ENCODE data around the gene TEKT2.

TEKT2 gene

GRCh38 chr1:36083635-36084496 lies at the start of gene TEKT2:
TSS of gene TEKT2 (plus strand) at chr1:36084094. CDS start at chr1:36084922, 828 bp downstream.
- DNase-seq: no peak

DNA sequence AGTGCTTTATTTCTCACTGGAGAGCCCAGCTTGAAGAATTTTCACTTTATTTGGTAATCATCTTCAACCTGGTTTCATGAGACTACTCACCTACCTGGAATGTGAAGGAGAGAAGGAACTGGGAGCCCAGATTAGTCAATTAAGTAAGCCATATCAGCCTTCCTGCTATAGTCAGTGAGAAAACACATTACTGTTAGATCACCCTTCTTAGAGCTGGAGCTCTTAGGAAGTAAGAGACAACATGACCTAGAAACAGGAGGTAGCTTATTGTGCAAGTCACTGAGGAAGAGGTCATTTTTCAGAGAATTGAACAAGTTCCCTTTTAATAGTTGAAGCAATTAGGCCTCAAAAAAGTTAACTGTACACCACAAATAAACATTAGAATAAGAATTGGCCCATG lies 49.2 kb upstream of the TEKT2 start:
- no peak for DNase-seq

- no peak for DNase-seq
These were observed 48.7 kb upstream of the TEKT2 start for GRCh38 chr1:36035154-36035553.

- no peak for DNase-seq
These were observed 43.7 kb upstream of the TEKT2 start for GRCh38 chr1:36040238-36040637.

- no peak for DNase-seq
These were observed 32.1 kb upstream of the TEKT2 start for GRCh38 chr1:36051821-36052220.

DNA sequence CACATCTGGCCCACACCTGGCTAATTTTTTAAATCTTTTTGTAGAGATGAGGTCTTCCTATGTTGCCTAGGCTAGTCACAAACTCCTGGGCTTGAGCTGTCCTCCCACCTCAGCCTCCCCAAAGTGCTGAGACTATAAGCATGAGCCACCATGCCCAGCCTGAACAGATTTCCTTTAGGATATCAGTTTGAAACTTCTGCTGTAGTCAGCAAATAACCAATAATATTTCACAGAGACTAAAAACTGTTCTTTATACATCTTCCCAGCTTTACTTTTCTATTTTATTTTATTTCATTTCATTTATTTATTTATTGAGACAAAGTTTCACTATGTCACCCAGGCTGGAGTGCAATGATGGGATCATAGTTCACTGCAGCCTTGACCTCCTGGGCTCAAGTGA lies 29.9 kb upstream of the TEKT2 start:
- no peak for DNase-seq

DNA sequence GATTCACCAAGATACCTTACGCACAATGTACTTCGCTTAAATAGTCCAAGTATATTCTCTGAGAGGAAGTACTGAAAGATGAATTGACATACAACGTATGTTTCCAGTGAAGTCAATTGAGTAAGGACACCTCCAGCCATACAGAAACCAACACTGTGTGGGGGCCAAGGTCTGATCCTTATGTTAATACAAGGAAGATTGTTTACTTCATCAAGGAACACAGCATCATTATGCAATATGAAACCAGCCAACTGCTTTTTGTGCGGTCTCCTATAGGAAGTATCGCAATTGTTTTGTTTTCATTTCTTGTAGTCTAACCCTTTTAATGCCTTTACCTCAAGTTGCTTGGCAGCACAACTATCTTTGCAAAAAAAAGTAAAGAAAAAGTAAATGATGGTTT lies 28.2 kb upstream of the TEKT2 start:
- no peak for DNase-seq

DNA sequence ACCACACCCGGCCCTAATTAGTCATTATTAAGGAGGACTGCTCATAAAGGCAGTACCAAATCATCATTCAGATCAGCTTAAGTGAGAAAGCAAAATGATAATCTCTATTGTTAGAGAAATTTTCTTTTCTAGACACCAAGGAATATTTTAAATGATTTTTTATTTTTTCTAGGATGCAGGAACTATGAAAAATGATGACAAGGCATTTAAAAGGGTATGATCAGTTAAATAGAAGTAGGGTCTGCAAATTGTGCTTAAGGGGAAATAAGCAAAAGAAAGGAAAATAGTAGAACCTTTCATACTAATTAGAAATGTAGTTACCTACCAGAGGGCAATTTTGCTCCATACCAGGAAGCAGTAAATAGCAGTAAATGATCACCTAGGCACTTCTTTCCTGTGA lies 21.6 kb upstream of the TEKT2 start:
- no peak for DNase-seq

GRCh38 chr1:36067871-36068270 lies 16.0 kb upstream of the TEKT2 start:
- DNase-seq: no peak

GRCh38 chr1:36068866-36069265 lies 15.0 kb upstream of the TEKT2 start:
- no peak for DNase-seq

DNA sequence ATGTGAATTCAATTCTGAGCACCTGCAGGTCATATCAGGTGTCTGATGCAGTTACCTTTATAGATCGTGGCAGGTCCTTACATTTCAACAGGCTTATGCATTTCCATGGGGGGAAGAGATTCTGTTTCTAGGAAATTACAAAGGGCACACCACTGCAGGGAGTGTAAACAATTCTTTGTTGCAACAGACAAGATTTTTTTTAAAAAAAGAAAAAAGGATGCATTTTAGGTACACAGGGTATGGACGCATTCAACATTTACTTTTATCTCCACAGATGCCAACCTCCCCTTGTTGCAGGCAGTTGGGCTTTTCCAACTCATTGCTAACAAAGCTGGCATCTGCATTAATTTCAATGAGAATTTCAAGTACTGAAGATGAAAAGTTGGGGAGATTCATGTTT lies 13.5 kb upstream of the TEKT2 start:
- DNase-seq: no peak

DNA sequence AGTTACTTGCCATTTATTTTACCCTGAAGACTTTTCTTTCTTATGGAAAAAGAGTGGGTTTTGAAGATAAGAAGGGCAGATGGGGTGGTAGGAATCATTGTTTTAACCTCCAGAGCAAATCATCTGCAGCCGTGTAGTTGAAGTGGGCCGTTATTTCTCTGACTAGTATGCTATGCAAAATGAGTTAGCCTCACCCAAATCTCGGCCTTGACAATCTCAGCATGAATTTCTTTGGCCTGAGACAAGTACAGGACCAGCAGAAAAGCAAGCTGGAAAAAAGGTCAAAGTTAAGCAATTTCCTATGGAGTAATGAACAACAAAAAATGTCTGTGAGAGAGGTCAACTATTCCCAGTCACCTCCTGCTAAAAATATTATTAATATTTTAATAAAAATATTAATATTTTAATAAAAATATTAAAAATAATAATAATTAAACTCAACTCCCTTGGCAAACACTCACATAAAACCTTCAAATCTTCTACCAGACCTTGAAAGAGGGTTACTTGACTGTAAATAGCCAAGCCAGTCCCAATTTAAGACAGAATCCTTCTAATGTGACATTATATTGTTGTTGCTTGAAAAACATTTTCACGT lies 6.8 kb upstream of the TEKT2 start:
- DNase-seq: no peak

DNA sequence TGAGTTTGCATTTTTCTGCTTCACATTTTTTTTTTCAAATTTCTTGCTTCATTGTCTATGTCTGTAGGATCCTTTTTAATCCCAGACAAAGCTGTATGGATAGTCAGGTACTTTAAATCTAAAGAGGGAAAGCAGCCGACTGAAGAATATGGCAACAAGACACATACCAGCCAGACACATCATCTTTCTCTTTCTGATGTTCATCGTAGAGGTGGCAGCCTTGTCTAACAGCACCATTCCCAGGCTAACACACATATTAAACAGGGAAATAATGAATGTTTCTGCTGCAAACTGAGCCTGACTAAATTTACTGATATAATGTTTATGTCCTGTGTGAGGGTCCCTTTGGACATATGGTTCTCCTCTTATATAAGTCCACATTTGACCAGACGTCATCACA lies 3.7 kb upstream of the TEKT2 start:
- DNase-seq: no peak

GRCh38 chr1:36080801-36081200 lies 3.1 kb upstream of the TEKT2 start:
- DNase-seq: no peak

- DNase-seq: no peak
These were observed 1.9 kb upstream of the TEKT2 start for GRCh38 chr1:36081926-36082485.

- no peak for DNase-seq
These were observed 675 bp upstream of the TEKT2 start for GRCh38 chr1:36083219-36083618.

GRCh38 chr1:36084497-36085115 lies 712 bp downstream of the TEKT2 start:
- no peak for DNase-seq

GRCh38 chr1:36085126-36085525 lies 1.2 kb downstream of the TEKT2 start:
- no peak for DNase-seq

DNA sequence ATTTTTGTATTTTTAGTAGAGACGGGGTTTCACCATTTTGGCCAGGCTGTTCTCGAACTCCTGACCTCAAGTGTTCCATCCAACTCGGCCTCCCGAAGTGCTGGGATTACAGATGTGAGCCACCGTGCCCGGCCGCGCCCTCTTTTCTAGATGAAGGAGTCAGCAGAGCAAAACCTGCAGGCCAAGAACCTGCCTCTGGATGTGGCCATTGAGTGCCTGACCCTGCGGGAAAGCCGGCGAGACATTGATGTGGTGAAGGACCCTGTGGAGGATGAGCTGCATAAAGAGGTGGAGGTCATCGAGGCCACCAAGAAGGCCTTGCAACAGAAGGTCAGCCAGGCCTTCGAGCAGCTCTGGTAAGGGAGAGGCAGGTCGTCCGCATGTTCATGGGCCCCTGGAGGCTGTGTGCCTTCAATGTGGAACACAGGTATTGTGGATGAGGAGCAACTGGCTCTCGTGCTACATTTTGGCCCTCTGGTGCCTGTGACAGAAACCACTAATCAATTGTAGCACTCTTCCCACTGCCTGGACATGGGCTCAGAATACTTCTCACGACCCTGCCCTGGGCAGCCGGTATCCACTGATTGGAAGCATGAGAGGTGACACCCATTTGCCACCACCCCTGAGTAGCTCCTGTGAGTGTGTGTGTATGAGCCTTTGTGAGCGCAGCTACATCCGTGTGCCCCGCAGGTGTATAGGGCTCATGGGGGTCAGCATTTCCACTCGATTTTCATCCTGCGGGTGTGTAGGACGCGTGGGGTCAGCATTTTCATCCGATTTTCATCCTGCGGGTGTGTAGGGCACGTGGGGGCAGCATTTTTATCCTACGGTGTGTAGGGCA lies 2.0 kb downstream of the TEKT2 start:
- no peak for DNase-seq

DNA sequence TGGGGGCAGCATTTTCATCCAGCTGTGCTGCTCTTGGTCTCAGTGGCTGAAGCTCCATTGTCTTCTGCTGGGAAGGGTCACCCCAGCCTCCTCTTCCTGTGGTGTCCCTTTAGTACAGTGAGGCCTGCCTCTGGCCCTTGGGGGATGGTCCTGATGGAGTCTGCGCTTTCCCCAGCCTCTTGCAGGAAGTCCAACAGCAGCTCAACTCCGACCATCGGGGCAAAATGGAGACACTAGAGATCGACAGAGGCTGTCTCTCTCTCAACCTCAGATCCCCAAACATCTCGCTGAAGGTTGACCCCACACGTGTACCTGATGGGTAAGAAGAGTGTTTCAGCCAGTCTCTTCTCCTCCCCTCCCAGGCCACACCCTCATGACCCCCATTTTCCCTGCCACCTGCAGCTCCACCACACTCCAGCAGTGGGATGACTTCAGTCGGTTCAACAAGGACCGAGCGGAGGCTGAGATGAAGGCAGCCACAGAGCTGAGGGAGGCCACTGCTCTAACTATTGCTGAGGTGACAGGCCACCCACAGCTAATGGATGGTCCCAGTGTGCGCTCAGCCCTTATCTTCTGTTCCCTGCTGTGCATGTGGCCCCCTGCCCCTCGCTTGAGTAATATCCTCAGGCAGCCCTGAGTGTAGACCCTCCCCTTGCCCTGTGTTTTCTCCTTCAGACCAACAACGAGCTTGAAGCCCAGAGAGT lies 2.8 kb downstream of the TEKT2 start:
- no peak for DNase-seq

GRCh38 chr1:36087233-36088123 lies 3.6 kb downstream of the TEKT2 start:
- no peak for DNase-seq

All from activated CD4-positive, alpha-beta T cell treated with anti-CD3 and anti-CD28 coated beads for 1 hour (primary cell).